Caco-2 (cell line): ENCODE results near the gene MAML2. TPM values are rescaled to one million over a fixed set of nuclear protein-coding genes. Genes with fewer than 3 reads are reported as not detected.

Source experiments
- BruUV-seq: library from RNA; stranded (reverse); fragments of 400-500 nt; replicated peaks from 2 replicates; lab custom pipeline; 2021; lab: Mats Ljungman, UMichigan
- CTCF ChIA-PET: fragments of 300-600 bp; sonication (Branson Sonifier 250); formaldehyde crosslinking; loops from one replicate; lab custom pipeline; 2022; ENCODE audit warnings: antibody characterized with exemption; lab: Charles Lee
- POLR2A ChIA-PET: fragments of 300-600 bp; sonication (Branson Sonifier 250); formaldehyde crosslinking; loops from one replicate; lab custom pipeline; 2022; ENCODE audit warnings: antibody characterized with exemption; lab: Charles Lee
- DNase-seq, 2 experiments: peaks; one replicate each; pipeline versions ENCODE4 v3.0.0 to v3.0.0-alpha.2; 2020 to 2022
- H3K27me3 ChIP-seq: replicated peaks from 2 replicates; pipeline ENCODE4 v1.6.0; 2011; ENCODE audit warnings: low read length; ENCODE audit not compliant: control insufficient read depth, insufficient read depth
- H3K36me3 ChIP-seq: 2 replicates; pipeline ENCODE4 v1.5.1; 2011; ENCODE audit warnings: low read length; ENCODE audit not compliant: control insufficient read depth, insufficient read depth
- H3K4me1 ChIP-seq: fragments of 250-450 bp; sonication (Bioruptor Pico); 2 replicates; pipeline ENCODE4 v1.5.1; 2020; ENCODE audit warnings: mild to moderate bottlenecking
- H3K4me3 ChIP-seq: 2 replicates; pipeline ENCODE4 v1.5.1; 2011; ENCODE audit warnings: low read depth, mild to moderate bottlenecking, control low read depth, low read length
- H3K9me3 ChIP-seq: fragments of 250-450 bp; sonication (Bioruptor Pico); 2 replicates; pipeline ENCODE4 v1.5.1; 2020; ENCODE audit warnings: mild to moderate bottlenecking, moderate library complexity
- H3K27ac Mint-ChIP-seq: one replicate; pipeline ENCODE4 v1.8.0; 2022; ENCODE audit warnings: mixed read lengths; ENCODE audit not compliant: unreplicated experiment
- H3K27me3 Mint-ChIP-seq: one replicate; pipeline ENCODE4 v1.8.0; 2022; ENCODE audit warnings: mixed read lengths; ENCODE audit not compliant: insufficient read depth, unreplicated experiment
- H3K36me3 Mint-ChIP-seq: one replicate; pipeline ENCODE4 v1.8.0; 2022; ENCODE audit warnings: mild to moderate bottlenecking, mixed read lengths; ENCODE audit not compliant: insufficient read depth, unreplicated experiment
- H3K4me1 Mint-ChIP-seq: one replicate; pipeline ENCODE4 v1.8.0; 2022; ENCODE audit warnings: low read depth, mixed read lengths; ENCODE audit not compliant: unreplicated experiment
- H3K4me3 Mint-ChIP-seq: one replicate; pipeline ENCODE4 v1.8.0; 2022; ENCODE audit warnings: mild to moderate bottlenecking, moderate library complexity, mixed read lengths; ENCODE audit not compliant: unreplicated experiment
- H3K9me3 Mint-ChIP-seq: one replicate; pipeline ENCODE4 v1.8.0; 2022; ENCODE audit warnings: mixed read lengths; ENCODE audit not compliant: unreplicated experiment
- CTCF ChIP-seq, 2 experiments: fragments of 200-600 bp in 1 of 2; IDR thresholded peaks; 1 replicate in 1 of 2; 2 replicates in 1 of 2; pipeline versions ENCODE4 v1.5.1 to v1.8.0; 2011 to 2022; ENCODE audit warnings: antibody characterized with exemption in 1 of 2, control low read depth in 1 of 2, inconsistent platforms in 1 of 2, low read depth in 1 of 2, low read length in 1 of 2, mild to moderate bottlenecking in 1 of 2, moderate library complexity in 1 of 2; ENCODE audit not compliant: insufficient read depth in 1 of 2, severe bottlenecking in 1 of 2, unreplicated experiment in 1 of 2
- intact Hi-C: fragments of 100-400 bp; cut with micrococcal nuclease; formaldehyde crosslinking; loops from one replicate; pipeline ENCODE4 v1.10.0; 2022; ENCODE audit not compliant: unreplicated experiment
- total RNA-seq: library from RNA; stranded (reverse); gene quantifications from 2 replicates; pipeline ENCODE4 v1.2.3, GENCODE V29; 2022

Gene MAML2
- total RNA-seq, 1 experiment from 2014 or later: 11.5 TPM

GRCh38 chr11:96154802-96155520 lies 188.0 kb downstream of the MAML2 start:
- H3K36me3 ChIP-seq: no peaks in the 10 kb centered on the region
- H3K27me3 Mint-ChIP-seq: no peaks in the 10 kb centered on the region
- intact Hi-C loops: loop anchor here (1.0 kb wide), 3 partner anchors 9 to 100 kb away; no protein-coding TSS in a partner anchor
- H3K4me1 ChIP-seq: peaks cover 40% of the 10 kb centered on the region
- no peaks in the 10 kb centered on the region for H3K9me3 ChIP-seq
- no peaks in the 10 kb centered on the region for H3K27me3 ChIP-seq
- H3K4me3 ChIP-seq: no peak overlapping the region
- H3K36me3 Mint-ChIP-seq: no peaks in the 10 kb centered on the region
- ChIA-PET POLR2A (no interaction called here), CTCF (interaction anchor here (0.8 to 1.4 kb wide), 13 partner anchors 11 to 319 kb away, joined by 3 to 27 read pairs (median 4); partner anchors contain the start of gene MAML2)
- peaks cover 17% of the 10 kb centered on the region for H3K4me1 Mint-ChIP-seq
- no peak for DNase-seq
- TF ChIP-seq CTCF (IDR thresholded peaks at IDR 0.05; ENCODE audit: insufficient read depth in 1 of 2, low read depth in 1 of 2, low read length in 1 of 2, severe bottlenecking in 1 of 2, unreplicated experiment in 1 of 2): no peak
- H3K27ac Mint-ChIP-seq: peak overlapping the region; percentile 16
- no TSS peak for BruUV-seq
- H3K4me3 Mint-ChIP-seq: no peak overlapping the region
- no peaks in the 10 kb centered on the region for H3K9me3 Mint-ChIP-seq

- H3K27ac Mint-ChIP-seq: no peak overlapping the region
Observed at GRCh38 chr11:96152623-96153022, 190.4 kb downstream of the MAML2 start.

GRCh38 chr11:96151501-96151900 lies 191.5 kb downstream of the MAML2 start:
- H3K9me3 ChIP-seq: no peaks in the 10 kb centered on the region
- Mint-ChIP-seq H3K27ac (no peak overlapping the region), H3K36me3 (no peaks in the 10 kb centered on the region), H3K27me3 (no peaks in the 10 kb centered on the region), H3K4me1 (peaks cover 34% of the 10 kb centered on the region), H3K4me3 (no peak overlapping the region), H3K9me3 (no peaks in the 10 kb centered on the region)
- H3K4me3 ChIP-seq: no peak overlapping the region
- CTCF ChIA-PET: interaction anchor here (0.7 kb wide), 1 partner anchor 1239 kb away, joined by 4 read pairs; no protein-coding TSS in a partner anchor
- H3K36me3 ChIP-seq: no peaks in the 10 kb centered on the region
- H3K27me3 ChIP-seq: no peaks in the 10 kb centered on the region
- no peak for TF ChIP-seq CTCF (IDR thresholded peaks at IDR 0.05; ENCODE audit: insufficient read depth in 1 of 2, low read depth in 1 of 2, low read length in 1 of 2, severe bottlenecking in 1 of 2, unreplicated experiment in 1 of 2)
- POLR2A ChIA-PET: no interaction called here
- BruUV-seq: no TSS peak
- no peak for DNase-seq
- H3K4me1 ChIP-seq: peaks cover 56% of the 10 kb centered on the region
- intact Hi-C loops: no loop called here

More at GRCh38 chr11:96152623-96153022, 190.4 kb downstream of the MAML2 start:
- H3K36me3 Mint-ChIP-seq: no peaks in the 10 kb centered on the region
- no peaks in the 10 kb centered on the region for H3K9me3 ChIP-seq
- BruUV-seq: no TSS peak
- H3K36me3 ChIP-seq: no peaks in the 10 kb centered on the region
- peaks cover 25% of the 10 kb centered on the region for H3K4me1 Mint-ChIP-seq
- peaks cover 51% of the 10 kb centered on the region for H3K4me1 ChIP-seq
- no peak overlapping the region for H3K4me3 ChIP-seq
- DNase-seq: no peak
- no peak for TF ChIP-seq CTCF (IDR thresholded peaks at IDR 0.05; ENCODE audit: insufficient read depth in 1 of 2, low read depth in 1 of 2, low read length in 1 of 2, severe bottlenecking in 1 of 2, unreplicated experiment in 1 of 2)
- ChIA-PET CTCF (no interaction called here), POLR2A (no interaction called here)
- intact Hi-C loops: no loop called here
- H3K27me3 Mint-ChIP-seq: no peaks in the 10 kb centered on the region
- no peaks in the 10 kb centered on the region for H3K9me3 Mint-ChIP-seq
- no peaks in the 10 kb centered on the region for H3K27me3 ChIP-seq
- no peak overlapping the region for H3K4me3 Mint-ChIP-seq
